NCI-H82 treated with DMSO at 0.1 percent for 48 hours (cell line): ENCODE measurements around the gene FPGT.
"Not testable (repeated sequence)": the region's sequence is repeated elsewhere in the genome, so short reads cannot be mapped to it uniquely, and the experiment has no call there.

Source experiments
- DNase-seq: peaks from one replicate; lab custom pipeline; 2025; ENCODE audit not compliant: unreplicated experiment; lab: John Stamatoyannopoulos, UW

Gene FPGT

DNA sequence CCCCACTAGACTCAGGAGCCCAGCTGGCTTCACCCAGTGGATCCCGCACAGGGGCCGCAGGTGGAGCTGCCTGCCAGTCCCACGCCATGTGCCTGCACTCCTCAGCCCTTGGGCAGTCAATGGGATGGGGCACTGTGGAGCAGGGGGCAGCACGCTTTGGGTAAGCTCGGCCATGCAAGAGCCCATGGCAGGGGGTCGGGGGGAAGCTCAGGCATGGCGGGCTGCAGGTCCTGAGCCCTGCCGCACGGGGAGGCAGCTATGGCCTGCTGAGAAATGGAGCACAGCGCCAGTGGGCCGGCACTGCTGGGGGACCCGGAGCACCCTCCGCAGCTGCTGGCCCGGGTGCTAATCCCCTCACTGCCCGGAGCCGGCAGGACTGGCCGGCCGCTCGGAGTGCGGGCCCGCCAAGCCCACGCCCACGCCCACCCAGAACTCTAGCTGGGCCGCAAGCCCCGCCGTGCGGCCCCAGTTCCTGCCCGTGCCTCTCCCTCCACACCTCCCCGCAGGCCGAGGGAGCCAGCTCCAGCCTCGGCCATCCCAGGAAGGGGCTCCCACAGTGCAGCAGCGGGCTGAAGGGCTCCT lies 55.3 kb downstream of the FPGT start:
- DNase-seq, result not testable (repeated sequence)
